Activated T-helper 2 cell treated with anti-CD3 and anti-CD28 coated beads, Interferon-gamma antibody, Interleukin-2, Interleukin-4, amounts not matched to agents 10 μg/mL and 5 μg/mL and 100 μg/mL, durations not matched to agents 14 hours and 24 hours and 36 hours (primary cell): ENCODE results near the gene SPIRE2. TPM values are rescaled to one million over a fixed set of nuclear protein-coding genes. Genes with fewer than 3 reads are reported as not detected.
"Not testable (repeated sequence)": the region's sequence is repeated elsewhere in the genome, so short reads cannot be mapped to it uniquely, and the experiment has no call there.

Experiments
- DNase-seq: peaks from one replicate; pipeline ENCODE4 v3.0.0; 2021; ENCODE audit warnings: low spot score
- H3K27ac Mint-ChIP-seq: one replicate; pipeline ENCODE4 v1.8.0; 2021; ENCODE audit warnings: mixed read lengths
- H3K27me3 Mint-ChIP-seq: one replicate; pipeline ENCODE4 v1.8.0; 2021; ENCODE audit warnings: low read depth, mixed read lengths
- H3K36me3 Mint-ChIP-seq: one replicate; pipeline ENCODE4 v1.8.0; 2021; ENCODE audit warnings: low read depth, mixed read lengths
- H3K4me1 Mint-ChIP-seq: one replicate; pipeline ENCODE4 v1.8.0; 2021; ENCODE audit warnings: low read depth, mixed read lengths
- H3K4me3 Mint-ChIP-seq: one replicate; pipeline ENCODE4 v1.8.0; 2021; ENCODE audit warnings: low read depth, mild to moderate bottlenecking, moderate library complexity, mixed read lengths
- H3K9me3 Mint-ChIP-seq: one replicate; pipeline ENCODE4 v1.8.0; 2021; ENCODE audit warnings: mixed read lengths
- intact Hi-C: fragments of 100-400 bp; cut with micrococcal nuclease; formaldehyde crosslinking; loops from one replicate; pipeline ENCODE4 v1.15.1; 2023
- total RNA-seq: library from RNA; stranded (reverse); gene quantifications from 2 replicates; pipeline ENCODE4 v1.2.3, GENCODE V29; 2022

The SPIRE2 gene
- total RNA-seq, 1 donor from 2014 or later = 1.9 TPM

- DNase-seq, H3K27me3 Mint-ChIP-seq, H3K4me3 Mint-ChIP-seq, H3K9me3 Mint-ChIP-seq, H3K27ac Mint-ChIP-seq, H3K36me3 Mint-ChIP-seq: not testable (repeated sequence)
- H3K4me1 Mint-ChIP-seq = peaks cover 10% of the 10 kb centered on the region
- intact Hi-C loops = loop anchor here (10.0 kb wide), 1 partner anchor 90 kb away; the partner anchor contains the start of gene TUBB3
These were observed 6.6 kb downstream of the SPIRE2 start for GRCh38 chr16:89834813-89835363.

- intact Hi-C loops = loop anchor here (10.0 kb wide), 1 partner anchor 88 kb away; the partner anchor contains the start of gene TUBB3
- not testable (repeated sequence) for DNase-seq, H3K27ac Mint-ChIP-seq, H3K9me3 Mint-ChIP-seq, H3K36me3 Mint-ChIP-seq, H3K4me3 Mint-ChIP-seq, H3K27me3 Mint-ChIP-seq
- H3K4me1 Mint-ChIP-seq = peaks cover 10% of the 10 kb centered on the region
These were observed 8.2 kb downstream of the SPIRE2 start for GRCh38 chr16:89836484-89836883.

- no peak overlapping the region for H3K27ac Mint-ChIP-seq
- no peak overlapping the region for H3K4me3 Mint-ChIP-seq
- intact Hi-C loops = loop anchor here (10.0 kb wide), 1 partner anchor 88 kb away; the partner anchor contains the start of gene TUBB3
- no peaks in the 10 kb centered on the region for H3K9me3 Mint-ChIP-seq
- no peaks in the 10 kb centered on the region for H3K36me3 Mint-ChIP-seq
- DNase-seq = no peak
- H3K27me3 Mint-ChIP-seq = no peaks in the 10 kb centered on the region
- peaks cover 10% of the 10 kb centered on the region for H3K4me1 Mint-ChIP-seq
These were observed 8.8 kb downstream of the SPIRE2 start for GRCh38 chr16:89837014-89837546.

GRCh38 chr16:89841275-89841674 lies 13.0 kb downstream of the SPIRE2 start:
- no peaks in the 10 kb centered on the region for H3K36me3 Mint-ChIP-seq
- peaks cover 14% of the 10 kb centered on the region for H3K4me1 Mint-ChIP-seq
- H3K27ac Mint-ChIP-seq = no peak overlapping the region
- H3K4me3 Mint-ChIP-seq = no peak overlapping the region
- intact Hi-C loops = no loop called here
- no peaks in the 10 kb centered on the region for H3K27me3 Mint-ChIP-seq
- peak; percentile 31 for DNase-seq
- no peaks in the 10 kb centered on the region for H3K9me3 Mint-ChIP-seq

GRCh38 chr16:89842471-89843408 lies 14.5 kb downstream of the SPIRE2 start:
- Mint-ChIP-seq H3K4me1 (peaks cover 8% of the 10 kb centered on the region), H3K4me3 (no peak overlapping the region), H3K27me3 (peaks cover 2% of the 10 kb centered on the region), H3K9me3 (no peaks in the 10 kb centered on the region), H3K27ac (no peak overlapping the region), H3K36me3 (no peaks in the 10 kb centered on the region)
- intact Hi-C loops = no loop called here
- no peak for DNase-seq

GRCh38 chr16:89843409-89844350 lies 15.4 kb downstream of the SPIRE2 start:
- intact Hi-C loops = no loop called here
- Mint-ChIP-seq H3K9me3 (no peaks in the 10 kb centered on the region), H3K36me3 (no peaks in the 10 kb centered on the region), H3K4me1 (peaks cover 4% of the 10 kb centered on the region), H3K27me3 (peaks cover 2% of the 10 kb centered on the region), H3K4me3 (no peak overlapping the region), H3K27ac (no peak overlapping the region)
- DNase-seq = no peak

- Mint-ChIP-seq H3K27ac (no peak overlapping the region), H3K4me3 (no peak overlapping the region), H3K36me3 (no peaks in the 10 kb centered on the region), H3K4me1 (peaks cover 4% of the 10 kb centered on the region), H3K27me3 (peaks cover 2% of the 10 kb centered on the region), H3K9me3 (no peaks in the 10 kb centered on the region)
- intact Hi-C loops = no loop called here
- no peak for DNase-seq
These were observed 16.6 kb downstream of the SPIRE2 start for GRCh38 chr16:89844739-89845339.

- Mint-ChIP-seq H3K9me3 (no peaks in the 10 kb centered on the region), H3K27ac (no peak overlapping the region), H3K27me3 (peaks cover 2% of the 10 kb centered on the region), H3K4me3 (no peak overlapping the region), H3K4me1 (peaks cover 4% of the 10 kb centered on the region), H3K36me3 (no peaks in the 10 kb centered on the region)
- intact Hi-C loops = no loop called here
- no peak for DNase-seq
These were observed 17.1 kb downstream of the SPIRE2 start for GRCh38 chr16:89845417-89845816.

- Mint-ChIP-seq H3K36me3 (no peaks in the 10 kb centered on the region), H3K9me3 (no peaks in the 10 kb centered on the region), H3K27ac (no peak overlapping the region), H3K27me3 (peaks cover 2% of the 10 kb centered on the region), H3K4me3 (no peak overlapping the region), H3K4me1 (peaks cover 4% of the 10 kb centered on the region)
- DNase-seq = no peak
- intact Hi-C loops = no loop called here
These were observed 19.0 kb downstream of the SPIRE2 start for GRCh38 chr16:89847051-89847939.

GRCh38 chr16:89847940-89848297 lies 19.6 kb downstream of the SPIRE2 start:
- Mint-ChIP-seq H3K27me3 (peaks cover 2% of the 10 kb centered on the region), H3K9me3 (no peaks in the 10 kb centered on the region), H3K36me3 (no peaks in the 10 kb centered on the region), H3K4me3 (no peak overlapping the region), H3K27ac (no peak overlapping the region), H3K4me1 (peaks cover 4% of the 10 kb centered on the region)
- DNase-seq = no peak
- intact Hi-C loops = no loop called here

- no peak overlapping the region for H3K27ac Mint-ChIP-seq
- DNase-seq = no peak
- intact Hi-C loops = no loop called here
- H3K4me3 Mint-ChIP-seq = no peak overlapping the region
- H3K36me3 Mint-ChIP-seq = no peaks in the 10 kb centered on the region
- H3K27me3 Mint-ChIP-seq = peaks cover 2% of the 10 kb centered on the region
- no peaks in the 10 kb centered on the region for H3K9me3 Mint-ChIP-seq
- H3K4me1 Mint-ChIP-seq = peaks cover 4% of the 10 kb centered on the region
These were observed 20.7 kb downstream of the SPIRE2 start for GRCh38 chr16:89848974-89849373.
